Central memory CD4-positive, alpha-beta T cell (primary cell): ENCODE results near the gene PDE8B.

Source experiments
- DNase-seq: peaks from one replicate; pipeline ENCODE4 v3.0.0; 2022

Gene PDE8B

GRCh38 chr5:77326986-77327734 lies 116.7 kb downstream of the PDE8B start:
- DNase-seq = no peak

- no peak for DNase-seq
Observed at GRCh38 chr5:77328930-77329647, 118.6 kb downstream of the PDE8B start.

GRCh38 chr5:77329664-77330430 lies 119.4 kb downstream of the PDE8B start:
- no peak for DNase-seq

- DNase-seq = no peak
Observed at GRCh38 chr5:77333036-77333435, 122.6 kb downstream of the PDE8B start.

- no peak for DNase-seq
Observed at GRCh38 chr5:77333451-77334123, 123.1 kb downstream of the PDE8B start.

GRCh38 chr5:77337246-77337645 lies 126.8 kb downstream of the PDE8B start:
- no peak for DNase-seq

- no peak for DNase-seq
Observed at GRCh38 chr5:77337686-77338085, 127.2 kb downstream of the PDE8B start.

GRCh38 chr5:77339337-77339890 lies 128.9 kb downstream of the PDE8B start:
- no peak for DNase-seq

GRCh38 chr5:77343165-77343564 lies 132.7 kb downstream of the PDE8B start:
- DNase-seq = no peak

- DNase-seq = no peak
Observed at GRCh38 chr5:77347435-77348098, 137.1 kb downstream of the PDE8B start.

- no peak for DNase-seq
Observed at GRCh38 chr5:77353251-77353650, 142.8 kb downstream of the PDE8B start.

- no peak for DNase-seq
Observed at GRCh38 chr5:77354454-77354853, 144.0 kb downstream of the PDE8B start.

- DNase-seq = no peak
Observed at GRCh38 chr5:77355080-77355479, 144.6 kb downstream of the PDE8B start.

- DNase-seq = no peak
Observed at GRCh38 chr5:77355751-77356150, 145.3 kb downstream of the PDE8B start.

- DNase-seq = no peak
Observed at GRCh38 chr5:77356740-77357139, 146.3 kb downstream of the PDE8B start.

GRCh38 chr5:77358255-77359205 lies 148.1 kb downstream of the PDE8B start:
- no peak for DNase-seq

- DNase-seq = no peak
Observed at GRCh38 chr5:77359231-77359630, 148.8 kb downstream of the PDE8B start.

GRCh38 chr5:77360381-77360780 lies 149.9 kb downstream of the PDE8B start:
- no peak for DNase-seq

GRCh38 chr5:77360973-77361372 lies 150.5 kb downstream of the PDE8B start:
- DNase-seq = no peak

- no peak for DNase-seq
Observed at GRCh38 chr5:77366717-77367500, 156.4 kb downstream of the PDE8B start.
